Ishikawa (cell line): Measurements from ENCODE around the gene CSRP1.
A peak's percentile ranks its signal among the peaks of the same experiment; 100 is the strongest.

Experiments used
- EP300 ChIP-seq: IDR thresholded peaks from 2 replicates; pipeline ENCODE4 v1.6.1; 2012; ENCODE audit warnings: borderline replicate concordance
- NFIC ChIP-seq: IDR thresholded peaks from 2 replicates; pipeline ENCODE4 v1.6.1; 2012
- RAD21 ChIP-seq: IDR thresholded peaks from 2 replicates; pipeline ENCODE4 v1.6.1; 2012; ENCODE audit warnings: low read depth
- TAF1 ChIP-seq: IDR thresholded peaks from 2 replicates; pipeline ENCODE4 v1.6.1; 2012; ENCODE audit warnings: low read depth, mild to moderate bottlenecking
- TCF12 ChIP-seq: IDR thresholded peaks from 2 replicates; pipeline ENCODE4 v1.6.1; 2012; ENCODE audit warnings: low read depth
- TEAD4 ChIP-seq: IDR thresholded peaks from 2 replicates; pipeline ENCODE4 v1.6.1; 2012
- TF ChIP-seq, protein P1 (sequence below): IDR thresholded peaks from 2 replicates; pipeline ENCODE4 v1.6.1; 2012

GRCh38 chr1:201468844-201469644 is 37.9 kb downstream of the CSRP1 start, which contains the start of gene PHLDA3:
- TF ChIP-seq TAF1 (no peak), EP300 (0 out of 2 replicates have a peak, but pooled peaks have one; percentile 17), TCF12 (no peak; the same call in 1 of the 2 replicates), TEAD4 (peak; percentile 74), RAD21 (no peak; the same call in 1 of the 2 replicates), NFIC (peak; percentile 3; the same call in 1 of the 2 replicates)
- TF ChIP-seq, protein P1, sequence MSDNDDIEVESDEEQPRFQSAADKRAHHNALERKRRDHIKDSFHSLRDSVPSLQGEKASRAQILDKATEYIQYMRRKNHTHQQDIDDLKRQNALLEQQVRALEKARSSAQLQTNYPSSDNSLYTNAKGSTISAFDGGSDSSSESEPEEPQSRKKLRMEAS = no peak; the same call in 1 of the 2 replicates
